ENCODE data around the gene MVB12B.

DNA sequence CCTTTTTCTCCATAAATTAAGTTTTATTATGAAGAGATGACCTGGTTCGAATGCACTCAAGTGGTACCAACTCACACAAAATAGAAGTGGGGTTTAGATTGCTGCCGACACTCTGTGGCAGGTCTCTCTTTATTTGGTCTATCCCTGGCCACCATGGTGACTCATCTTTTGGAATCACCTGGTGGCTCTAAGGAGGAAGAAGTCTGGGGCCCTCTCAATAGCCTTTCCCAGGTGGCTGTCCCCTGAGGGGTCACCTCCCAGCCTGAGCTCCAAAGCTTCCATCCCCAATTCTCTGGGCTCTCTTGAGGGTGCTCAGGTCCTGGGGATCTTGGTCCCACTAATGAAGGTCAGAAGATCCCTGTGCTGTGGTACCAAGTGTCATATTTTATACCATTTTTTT lies 136.8 kb downstream of the MVB12B start:
- TF ChIP-seq SMC3 (IDR thresholded peaks at IDR 0.05; ENCODE audit: low read depth, low read length) (no peak), MXI1 (IDR thresholded peaks at IDR 0.05; ENCODE audit: borderline replicate concordance, low read depth, low read length) (no peak), NFE2L2 (IDR thresholded peaks at IDR 0.05; ENCODE audit: low read depth, low read length) (no peak), MAFK (IDR thresholded peaks at IDR 0.05; ENCODE audit: low read depth, low read length) (no peak)
- TF ChIP-seq, protein P1, sequence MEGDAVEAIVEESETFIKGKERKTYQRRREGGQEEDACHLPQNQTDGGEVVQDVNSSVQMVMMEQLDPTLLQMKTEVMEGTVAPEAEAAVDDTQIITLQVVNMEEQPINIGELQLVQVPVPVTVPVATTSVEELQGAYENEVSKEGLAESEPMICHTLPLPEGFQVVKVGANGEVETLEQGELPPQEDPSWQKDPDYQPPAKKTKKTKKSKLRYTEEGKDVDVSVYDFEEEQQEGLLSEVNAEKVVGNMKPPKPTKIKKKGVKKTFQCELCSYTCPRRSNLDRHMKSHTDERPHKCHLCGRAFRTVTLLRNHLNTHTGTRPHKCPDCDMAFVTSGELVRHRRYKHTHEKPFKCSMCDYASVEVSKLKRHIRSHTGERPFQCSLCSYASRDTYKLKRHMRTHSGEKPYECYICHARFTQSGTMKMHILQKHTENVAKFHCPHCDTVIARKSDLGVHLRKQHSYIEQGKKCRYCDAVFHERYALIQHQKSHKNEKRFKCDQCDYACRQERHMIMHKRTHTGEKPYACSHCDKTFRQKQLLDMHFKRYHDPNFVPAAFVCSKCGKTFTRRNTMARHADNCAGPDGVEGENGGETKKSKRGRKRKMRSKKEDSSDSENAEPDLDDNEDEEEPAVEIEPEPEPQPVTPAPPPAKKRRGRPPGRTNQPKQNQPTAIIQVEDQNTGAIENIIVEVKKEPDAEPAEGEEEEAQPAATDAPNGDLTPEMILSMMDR (conservative IDR thresholded peaks at IDR 0.05; ENCODE audit: low read depth, low read length), result no peak
